Left lung (tissue), 10 donors: ENCODE measurements around the gene PPP3R1. TPM values are rescaled to one million over a fixed set of nuclear protein-coding genes. Genes with fewer than 3 reads are reported as not detected.

Source experiments
- ATAC-seq: fragments of 200-7000 bp; cut with Tn5 transposase; one replicate; pipeline ENCODE4 v1.9.1; 2020; ENCODE audit warnings: moderate library complexity
- DNase-seq, 4 donors: peaks; one replicate each; pipeline ENCODE4 v3.0.0-alpha.2; 2013 to 2020
- H3K27ac ChIP-seq, 2 donors: fragments of 200-600 bp; sonication (generic) in 1 of 2; one replicate each; pipeline versions ENCODE4 v1.5.0 to v1.8.0; 2020 to 2021
- H3K27me3 ChIP-seq, 2 donors: fragments of 200-600 bp; sonication (generic) in 1 of 2; one replicate each; pipeline versions ENCODE4 v1.5.0 to v1.8.0; 2020 to 2021
- H3K36me3 ChIP-seq, 2 donors: fragments of 200-600 bp; sonication (generic) in 1 of 2; one replicate each; pipeline versions ENCODE4 v1.5.0 to v1.8.0; 2020 to 2021
- H3K4me1 ChIP-seq, 2 donors: fragments of 200-600 bp; one replicate each; pipeline ENCODE4 v1.8.0; 2021
- H3K4me3 ChIP-seq, 2 donors: fragments of 200-600 bp; sonication (generic) in 1 of 2; one replicate each; pipeline versions ENCODE4 v1.5.0 to v1.8.0; 2020 to 2021; ENCODE audit warnings: mild to moderate bottlenecking in 1 of 2
- H3K9me3 ChIP-seq, 2 donors: fragments of 200-600 bp; sonication (generic) in 1 of 2; one replicate each; pipeline versions ENCODE4 v1.5.0 to v1.8.0; 2020 to 2021
- intact Hi-C, 2 donors: fragments of 100-400 bp; cut with DNase I; formaldehyde crosslinking; loops; one replicate each; pipeline versions ENCODE4 v1.11.2 to v1.14.2; 2022
- polyA plus RNA-seq, 6 donors: library from polyadenylated mRNA; unstranded; fragments of 120-200 nt; gene quantifications; one replicate each; pipeline ENCODE4 v1.2.1, GENCODE V29; 2013; ENCODE audit not compliant: insufficient read length in 6 of 6
- total RNA-seq, 2 donors: library from RNA; stranded (reverse); fragmentation: NEBNext Ultra II Directional; extraction: Animal tissue kit (Norgen Biotek cat#: 25700); gene quantifications; one replicate each; pipeline ENCODE4 v1.2.1, GENCODE V29; 2021
- TF ChIP-seq, protein P1 (sequence below), 2 donors: fragments of 200-600 bp; sonication (generic) in 1 of 2; IDR thresholded peaks; one replicate each; pipeline versions ENCODE4 v1.5.0 to v1.8.0; 2021; ENCODE audit warnings: antibody characterized with exemption in 2 of 2
- donor health status: DM: no; HTN: yes; CAD: no.
- donor health status: DM: no; HTN: no; CAD: no.

PPP3R1 gene
- total and polyA plus RNA-seq, 8 donors: 50.2 to 74.2 (median 66.9) TPM

- Histone ChIP-seq H3K27ac (no peak overlapping the region), H3K4me1 (no peaks in the 10 kb centered on the region), H3K4me3 (no peak overlapping the region), H3K36me3 (no peaks in the 10 kb centered on the region), H3K9me3 (no peaks in the 10 kb centered on the region), H3K27me3 (no peaks in the 10 kb centered on the region)
- DNase-seq: no peak
- no peak for ATAC-seq
- intact Hi-C loops: loop anchor here in 1 of 2 donors (5.0 to 10.0 kb wide), 2 partner anchors 54 to 158 kb away; no protein-coding TSS in a partner anchor
- TF ChIP-seq, protein P1, sequence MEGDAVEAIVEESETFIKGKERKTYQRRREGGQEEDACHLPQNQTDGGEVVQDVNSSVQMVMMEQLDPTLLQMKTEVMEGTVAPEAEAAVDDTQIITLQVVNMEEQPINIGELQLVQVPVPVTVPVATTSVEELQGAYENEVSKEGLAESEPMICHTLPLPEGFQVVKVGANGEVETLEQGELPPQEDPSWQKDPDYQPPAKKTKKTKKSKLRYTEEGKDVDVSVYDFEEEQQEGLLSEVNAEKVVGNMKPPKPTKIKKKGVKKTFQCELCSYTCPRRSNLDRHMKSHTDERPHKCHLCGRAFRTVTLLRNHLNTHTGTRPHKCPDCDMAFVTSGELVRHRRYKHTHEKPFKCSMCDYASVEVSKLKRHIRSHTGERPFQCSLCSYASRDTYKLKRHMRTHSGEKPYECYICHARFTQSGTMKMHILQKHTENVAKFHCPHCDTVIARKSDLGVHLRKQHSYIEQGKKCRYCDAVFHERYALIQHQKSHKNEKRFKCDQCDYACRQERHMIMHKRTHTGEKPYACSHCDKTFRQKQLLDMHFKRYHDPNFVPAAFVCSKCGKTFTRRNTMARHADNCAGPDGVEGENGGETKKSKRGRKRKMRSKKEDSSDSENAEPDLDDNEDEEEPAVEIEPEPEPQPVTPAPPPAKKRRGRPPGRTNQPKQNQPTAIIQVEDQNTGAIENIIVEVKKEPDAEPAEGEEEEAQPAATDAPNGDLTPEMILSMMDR (IDR thresholded peaks at IDR 0.05): no peak
Observed at GRCh38 chr2:68280796-68281195, 28.5 kb upstream of the PPP3R1 start.

- TF ChIP-seq, protein P1 (IDR thresholded peaks at IDR 0.05): no peak
- H3K27me3 ChIP-seq: no peaks in the 10 kb centered on the region
- no peak for ATAC-seq
- H3K9me3 ChIP-seq: no peaks in the 10 kb centered on the region
- DNase-seq: no peak
- no peaks in the 10 kb centered on the region for H3K36me3 ChIP-seq
- intact Hi-C loops: loop anchor here in 1 of 2 donors (5.0 to 10.0 kb wide), 2 partner anchors 54 to 158 kb away; no protein-coding TSS in a partner anchor
- no peak overlapping the region for H3K4me3 ChIP-seq
- no peaks in the 10 kb centered on the region for H3K4me1 ChIP-seq
- peak overlapping the region in 1 of 2 donors; percentile 2 for H3K27ac ChIP-seq
Observed at GRCh38 chr2:68280348-68280747, 28.0 kb upstream of the PPP3R1 start.

DNA sequence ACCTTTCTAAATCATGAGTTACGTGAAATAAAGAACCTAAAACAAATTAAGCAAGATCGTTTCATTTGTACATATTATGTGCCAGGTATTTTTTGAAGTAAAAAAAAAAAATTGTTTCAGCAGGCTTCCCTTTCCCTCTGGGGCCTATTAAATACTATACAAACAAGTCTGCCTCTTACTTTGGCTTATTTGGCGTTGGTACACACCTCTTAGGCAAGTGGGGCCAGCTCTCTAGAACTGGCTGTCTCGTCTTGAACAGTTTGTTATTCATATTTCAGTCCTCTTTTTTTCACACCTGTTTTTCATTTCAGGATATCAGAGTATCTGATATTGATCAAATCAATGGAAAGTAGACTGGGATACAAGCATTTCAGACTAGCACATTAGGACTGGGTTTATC is 27.4 kb upstream of the PPP3R1 start:
- TF ChIP-seq, protein P1 (IDR thresholded peaks at IDR 0.05): no peak
- Histone ChIP-seq H3K9me3 (no peaks in the 10 kb centered on the region), H3K27ac (peak overlapping the region in 1 of 2 donors; percentile 2), H3K4me3 (no peak overlapping the region), H3K4me1 (no peaks in the 10 kb centered on the region), H3K27me3 (no peaks in the 10 kb centered on the region), H3K36me3 (no peaks in the 10 kb centered on the region)
- intact Hi-C loops: loop anchor here in 1 of 2 donors (5.0 to 10.0 kb wide), 2 partner anchors 55 to 157 kb away; no protein-coding TSS in a partner anchor
- peak; percentile 87 for ATAC-seq
- peak in 1 of 4 donors; percentile 16 for DNase-seq

DNA sequence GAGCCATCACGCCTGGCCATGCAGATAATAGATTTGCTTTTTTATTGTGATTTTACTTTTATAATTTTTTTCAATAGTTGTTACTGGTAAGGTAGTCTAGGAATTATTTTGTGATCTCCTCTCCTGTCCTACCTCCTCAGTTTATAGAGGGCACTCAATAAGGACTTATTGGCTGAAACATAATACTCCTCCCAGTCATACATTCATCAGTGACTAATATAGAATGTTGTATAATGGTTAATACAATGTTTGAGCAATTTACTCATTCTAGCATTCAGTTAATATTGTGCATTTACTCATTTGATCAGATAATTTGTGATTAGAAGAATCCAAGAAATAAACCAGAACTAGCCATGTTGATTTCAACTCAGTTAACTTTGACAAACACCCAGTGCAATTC is 25.8 kb upstream of the PPP3R1 start:
- no peak overlapping the region for H3K27ac ChIP-seq
- no peaks in the 10 kb centered on the region for H3K36me3 ChIP-seq
- ATAC-seq (no peak), DNase-seq (no peak)
- H3K4me3 ChIP-seq: no peak overlapping the region
- H3K9me3 ChIP-seq: no peaks in the 10 kb centered on the region
- H3K27me3 ChIP-seq: no peaks in the 10 kb centered on the region
- TF ChIP-seq, protein P1 (IDR thresholded peaks at IDR 0.05): no peak
- no peaks in the 10 kb centered on the region for H3K4me1 ChIP-seq
- intact Hi-C loops: no loop called here

- Histone ChIP-seq H3K4me1 (peaks cover 0 to 14% of the 10 kb centered on the region in 2 donors), H3K36me3 (no peaks in the 10 kb centered on the region), H3K27me3 (no peaks in the 10 kb centered on the region), H3K27ac (no peak overlapping the region), H3K4me3 (no peak overlapping the region), H3K9me3 (no peaks in the 10 kb centered on the region)
- no peak for ATAC-seq
- intact Hi-C loops: no loop called here
- TF ChIP-seq, protein P1 (IDR thresholded peaks at IDR 0.05): no peak
- no peak for DNase-seq
Observed at GRCh38 chr2:68274022-68274421, 21.7 kb upstream of the PPP3R1 start.
